HG03354 (cell line): ENCODE data around the gene RANBP2.

Experiments used
- ATAC-seq: cut with Tn5 transposase; IDR thresholded peaks from one replicate; pipeline ENCODE4 v1.9.1; 2021; ENCODE audit warnings: mild to moderate bottlenecking; ENCODE audit not compliant: unreplicated experiment, poor library complexity, severe bottlenecking

RANBP2 gene

GRCh38 chr2:108829578-108830310 lies 110.5 kb downstream of the RANBP2 start:
- ATAC-seq, result no peak

DNA sequence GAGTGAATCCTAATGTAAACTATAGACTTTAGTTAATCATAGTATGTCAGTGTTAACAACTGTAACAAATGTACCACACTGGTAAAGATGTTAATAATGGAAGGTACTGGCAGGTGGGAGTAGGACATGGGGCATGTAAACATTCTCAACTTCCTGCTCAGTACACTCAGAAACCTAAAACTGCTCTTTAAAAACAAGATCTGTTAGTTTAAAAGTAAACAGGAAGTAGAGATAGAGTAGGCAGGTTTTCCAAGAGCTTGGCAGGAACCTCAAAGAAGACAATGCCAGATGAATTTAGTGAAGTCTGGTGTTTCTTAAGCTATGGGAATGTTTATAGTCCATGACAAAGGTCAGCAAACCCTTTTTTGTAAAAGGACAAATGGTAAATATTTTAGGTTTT lies 113.9 kb downstream of the RANBP2 start:
- ATAC-seq, result no peak

DNA sequence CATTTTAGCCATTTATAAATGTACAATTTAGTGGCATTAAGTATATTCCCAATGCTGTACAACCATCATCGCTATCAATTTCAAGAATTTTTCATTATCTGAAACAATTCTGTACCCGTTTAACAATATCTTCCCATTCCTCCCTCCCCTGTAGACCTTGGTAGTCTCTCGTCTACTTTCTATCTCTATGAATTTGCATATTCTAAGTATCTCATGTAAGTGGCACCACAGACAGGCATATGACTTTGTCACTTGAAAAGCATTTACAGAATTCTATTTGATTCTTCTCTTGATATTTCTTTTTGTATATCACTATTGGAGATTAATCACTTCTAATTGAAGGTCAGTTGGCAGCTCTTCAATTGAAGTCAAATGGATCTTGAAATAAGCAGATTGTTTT lies 115.3 kb downstream of the RANBP2 start:
- no peak for ATAC-seq

- ATAC-seq, result no peak
These were observed 115.8 kb downstream of the RANBP2 start for GRCh38 chr2:108835040-108835439.
